Erythroblast (primary cell): ENCODE data around the gene RIMBP3C.
"Not testable (repeated sequence)": the region's sequence is repeated elsewhere in the genome, so short reads cannot be mapped to it uniquely, and the experiment has no call there.

Experiments
- DNase-seq, 2 experiments: peaks; one replicate each; lab custom pipeline; 2025; lab: John Stamatoyannopoulos, UW

The RIMBP3C gene

DNA sequence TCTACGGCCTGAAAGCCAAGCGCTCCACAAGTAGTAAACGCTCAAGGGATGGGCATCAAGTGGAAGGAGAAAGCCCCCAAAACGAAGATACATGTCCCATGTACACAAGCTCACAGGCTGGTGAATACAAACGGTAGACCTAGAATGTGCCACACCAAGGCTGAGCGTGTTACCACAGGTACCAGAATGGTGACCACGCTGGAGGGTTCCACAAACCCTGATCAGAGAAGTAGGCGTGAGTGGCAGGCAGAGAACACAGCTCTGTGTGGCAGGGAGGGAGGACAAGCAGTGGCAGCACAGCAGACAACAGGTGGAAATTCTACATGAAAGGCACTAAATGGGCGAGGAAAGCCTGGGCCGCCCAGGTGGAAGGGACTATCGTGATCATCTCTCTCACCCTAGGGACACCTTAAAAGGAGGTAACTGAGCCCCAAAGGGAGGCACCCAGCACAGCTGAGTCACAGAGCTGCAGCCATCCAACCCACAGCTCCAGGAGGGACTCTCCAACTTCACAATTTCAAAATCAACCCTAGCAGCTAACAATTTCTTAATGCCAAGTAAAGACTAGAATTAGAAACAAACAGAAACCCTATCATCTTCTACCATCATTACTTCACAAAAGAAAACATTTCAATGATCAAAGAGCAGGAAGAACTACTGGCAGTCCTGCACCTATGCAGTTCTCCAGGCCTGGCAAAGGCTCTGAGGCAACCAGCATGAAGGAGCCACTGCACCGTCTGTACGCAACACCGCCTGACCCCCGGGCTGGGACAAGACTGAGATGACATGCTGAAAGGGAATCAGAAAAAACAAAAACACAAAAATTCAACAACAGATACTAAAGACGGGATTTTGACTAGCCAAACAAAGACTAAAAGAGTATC, 51.4 kb downstream of the RIMBP3C start:
- not testable (repeated sequence) for DNase-seq

DNA sequence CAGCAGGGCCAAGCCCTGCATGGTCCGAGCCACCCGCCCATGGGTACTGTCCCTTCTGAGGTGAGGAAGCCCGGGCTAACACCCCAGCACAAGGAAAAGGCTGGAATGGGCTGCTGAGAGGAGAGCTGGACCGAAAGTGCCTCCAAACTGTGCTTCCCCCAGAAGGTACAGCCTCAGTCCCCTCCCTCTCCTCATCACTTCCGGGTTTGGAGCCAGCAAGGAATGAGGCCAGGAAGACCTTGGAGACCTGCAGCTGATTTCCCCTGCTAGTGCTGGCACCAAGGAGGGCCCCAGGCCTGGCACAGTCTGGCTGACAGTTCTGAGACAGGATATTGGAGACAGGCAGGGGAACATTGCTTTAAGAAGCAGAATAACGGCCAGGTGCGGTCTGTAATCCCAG, 52.8 kb downstream of the RIMBP3C start:
- not testable (repeated sequence) for DNase-seq

DNA sequence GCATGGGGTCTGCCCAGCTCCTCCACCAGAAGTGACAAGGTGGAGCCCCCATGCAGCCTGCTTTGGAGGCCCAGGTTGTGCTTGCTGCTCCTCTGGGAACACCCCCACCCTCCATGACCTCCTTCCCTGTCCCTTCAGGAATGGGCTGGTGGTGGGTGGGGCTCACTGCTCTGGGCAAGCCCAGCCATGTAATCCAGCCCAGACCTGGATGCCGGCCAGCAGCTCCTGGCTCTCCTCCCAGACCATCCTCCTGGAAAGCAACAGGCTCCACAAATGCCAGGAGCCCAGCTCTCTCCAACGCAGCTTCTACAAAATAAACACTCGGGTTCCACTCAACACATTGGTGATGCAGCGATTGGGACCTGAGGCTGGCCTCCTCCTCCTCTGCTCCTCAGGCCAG, 53.3 kb downstream of the RIMBP3C start:
- DNase-seq: not testable (repeated sequence)
